ENCODE results near the gene REPS1. TPM values are rescaled to one million over a fixed set of nuclear protein-coding genes. Genes with fewer than 3 reads are reported as not detected.
"Not testable (repeated sequence)": the region's sequence is repeated elsewhere in the genome, so short reads cannot be mapped to it uniquely, and the experiment has no call there.

REPS1 gene
- total RNA-seq, 2 donors from 2014 or later = 19.5 to 29.0 TPM

DNA sequence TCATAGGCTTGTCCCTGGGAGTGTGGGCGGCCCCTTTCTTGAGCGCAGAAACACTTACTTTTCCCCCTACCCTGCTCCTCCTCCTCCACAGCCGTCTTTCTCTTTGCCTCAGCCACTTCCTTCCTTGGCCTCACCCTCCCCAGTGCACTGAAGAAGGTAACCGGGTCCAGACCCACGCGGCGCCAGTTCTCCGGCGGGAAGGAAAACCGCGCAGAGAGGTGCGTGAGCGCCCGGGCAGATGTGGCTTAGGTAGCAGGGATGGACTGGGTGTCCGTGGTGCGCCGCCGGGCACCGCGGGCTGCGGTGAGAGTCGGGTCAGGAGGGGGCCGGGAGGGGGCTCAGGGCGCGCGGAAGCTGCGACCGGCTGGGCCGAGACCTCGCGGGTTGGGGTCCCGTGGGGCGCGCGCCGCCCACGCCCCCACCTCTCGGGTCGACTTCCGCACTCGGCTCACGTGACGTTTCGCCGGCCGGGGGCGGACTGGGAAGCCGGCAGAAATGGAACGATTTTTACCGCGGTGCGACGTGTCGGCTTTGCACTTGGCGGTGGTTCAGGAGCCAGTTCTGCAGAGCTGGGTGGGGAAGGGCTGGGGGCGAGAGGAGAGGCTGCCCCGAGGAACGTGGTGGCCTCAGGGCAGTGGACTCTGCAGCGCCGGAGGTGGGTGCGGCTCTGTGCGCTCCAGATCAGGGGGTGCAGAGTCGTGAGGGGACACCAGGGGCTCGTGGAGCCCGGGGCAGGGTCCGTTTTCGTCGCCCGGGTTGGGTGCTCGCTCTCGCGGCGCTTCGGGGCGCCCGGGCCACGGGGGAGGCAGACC lies 40.8 kb upstream of the REPS1 start, which contains the start of gene ABRACL:
ABRACL (plus strand) TSS at position 88 of the 812 bp plus-strand sequence. CDS start 5,416 bp downstream, outside the sequence.
- ATAC-seq = peak; percentile 64
- Histone ChIP-seq H3K27ac (peak within 1 kb of the TSS; percentile 18 to 82 (median 64)), H3K4me1 (peaks cover 18% of the 10 kb centered on the region), H3K36me3 (replicated peaks in 1 of 2; ENCODE audit: insufficient read depth in 1 of 2, low read depth in 2 of 2) (no peaks in the 10 kb centered on the region), H3K27me3 (no peaks in the 10 kb centered on the region), H3K4me3 (peak within 1 kb of the TSS; percentile 76 to 83), H3K9me3 (no peaks in the 10 kb centered on the region)
- intact Hi-C loops (cut with DNase I) = no loop called here
- TF ChIP-seq CTCF (IDR thresholded peaks at IDR 0.05) (no peak), POLR2A (IDR thresholded peaks at IDR 0.05) (peak; percentile 26 to 75 (median 71))
- DNase-seq = peak; percentile 40 to 69 (median 61)
- 0 to 2% methylated on average over 4 to 54 of the region's 77 CpGs for WGBS, 2 donors

- intact Hi-C loops (cut with DNase I) = no loop called here
- H3K27ac ChIP-seq = peak overlapping the region in 3 of 4 donors; percentile 64 to 82 (median 65)
Observed at GRCh38 chr6:139028215-139028657, 40.2 kb upstream of the REPS1 start.

GRCh38 chr6:139027620-139028182 lies 39.6 kb upstream of the REPS1 start:
- intact Hi-C loops (cut with DNase I) = no loop called here
- ATAC-seq = no peak
- peak in 1 of 4 donors; percentile 4 for DNase-seq
- Histone ChIP-seq H3K4me1 (peaks cover 18% of the 10 kb centered on the region), H3K27ac (peak overlapping the region in 1 of 4 donors; percentile 82), H3K9me3 (no peaks in the 10 kb centered on the region), H3K4me3 (no peak overlapping the region), H3K27me3 (no peaks in the 10 kb centered on the region), H3K36me3 (replicated peaks in 1 of 2; ENCODE audit: insufficient read depth in 1 of 2, low read depth in 2 of 2) (no peaks in the 10 kb centered on the region)
- TF ChIP-seq POLR2A (IDR thresholded peaks at IDR 0.05) (no peak), CTCF (IDR thresholded peaks at IDR 0.05) (no peak)
- 40 to 49% methylated on average over 10 of the region's 10 CpGs for WGBS, 2 donors

More at GRCh38 chr6:139028215-139028657, 40.2 kb upstream of the REPS1 start:
- Histone ChIP-seq H3K27me3 (no peaks in the 10 kb centered on the region), H3K36me3 (replicated peaks in 1 of 2; ENCODE audit: insufficient read depth in 1 of 2, low read depth in 2 of 2) (no peaks in the 10 kb centered on the region), H3K4me1 (peaks cover 18% of the 10 kb centered on the region), H3K4me3 (peak overlapping the region; percentile 76 to 83), H3K9me3 (no peaks in the 10 kb centered on the region)
- peak in 3 of 4 donors; percentile 59 to 77 (median 76) for DNase-seq
- 3 to 6% methylated on average over 14 of the region's 14 CpGs for WGBS, 2 donors
- ATAC-seq = peak; percentile 77
- TF ChIP-seq POLR2A (IDR thresholded peaks at IDR 0.05) = no peak
- TF ChIP-seq CTCF (IDR thresholded peaks at IDR 0.05) = no peak

- H3K4me1 ChIP-seq = peaks cover 18% of the 10 kb centered on the region
- H3K36me3 ChIP-seq (replicated peaks in 1 of 2; ENCODE audit: insufficient read depth in 1 of 2, low read depth in 2 of 2); H3K27me3 ChIP-seq; ATAC-seq; H3K27ac ChIP-seq; H3K4me3 ChIP-seq; intact Hi-C loops (cut with DNase I); H3K9me3 ChIP-seq: not testable (repeated sequence)
- peak in 1 of 4 donors; percentile 17 for DNase-seq
- WGBS, 2 donors = 85 to 98% methylated on average over 2 to 3 of the region's 3 CpGs
Observed at GRCh38 chr6:139025416-139025815, 37.4 kb upstream of the REPS1 start.

DNA sequence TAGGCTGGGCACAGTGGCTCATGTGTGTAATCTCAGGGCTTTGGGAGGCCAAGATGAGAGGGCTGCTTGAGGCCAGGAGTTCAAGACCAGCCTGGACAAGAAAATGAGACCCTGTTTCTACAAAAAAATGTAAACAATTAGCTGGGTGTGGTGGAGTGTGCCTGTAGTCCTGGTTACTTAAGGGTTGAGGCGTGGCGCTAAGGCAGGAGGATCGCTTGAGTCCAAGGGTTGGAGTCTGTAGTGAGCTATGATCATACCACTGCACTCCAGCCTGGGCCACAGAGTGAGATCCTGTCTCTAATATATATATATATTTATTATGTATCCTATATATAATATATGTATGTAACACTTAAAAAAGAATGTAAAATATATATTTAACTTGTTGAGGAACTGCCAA lies 32.6 kb upstream of the REPS1 start:
- Histone ChIP-seq H3K27ac (no peak overlapping the region), H3K4me1 (peaks cover 3% of the 10 kb centered on the region), H3K36me3 (replicated peaks in 1 of 2; ENCODE audit: insufficient read depth in 1 of 2, low read depth in 2 of 2) (no peaks in the 10 kb centered on the region), H3K9me3 (no peaks in the 10 kb centered on the region), H3K4me3 (no peak overlapping the region), H3K27me3 (no peaks in the 10 kb centered on the region)
- ATAC-seq (no peak), DNase-seq (no peak)
- 94% methylated on average over 3 of the region's 3 CpGs for WGBS, 2 donors
- intact Hi-C loops (cut with DNase I) = no loop called here
- TF ChIP-seq CTCF (IDR thresholded peaks at IDR 0.05) (no peak), POLR2A (IDR thresholded peaks at IDR 0.05) (no peak)
